Measurements from ENCODE around the gene TEKT4. TPM values are rescaled to one million over a fixed set of nuclear protein-coding genes. Genes with fewer than 3 reads are reported as not detected.
"Not testable (repeated sequence)": the region's sequence is repeated elsewhere in the genome, so short reads cannot be mapped to it uniquely, and the experiment has no call there.

The TEKT4 gene
- total RNA-seq, 1 donor from 2014 or later = not detected

GRCh38 chr2:94875064-94875819 lies 4.0 kb downstream of the TEKT4 start:
- H3K9me3 Mint-ChIP-seq (ENCODE audit: low read depth) = no peaks in the 10 kb centered on the region
- no peak for DNase-seq (ENCODE audit: low spot score)
- H3K27me3 Mint-ChIP-seq (ENCODE audit: low read depth) = no peaks in the 10 kb centered on the region
- no peak for TF ChIP-seq CTCF (IDR thresholded peaks at IDR 0.05)
- H3K27ac Mint-ChIP-seq (ENCODE audit: unreplicated experiment) = no peak overlapping the region
- H3K4me1 Mint-ChIP-seq (ENCODE audit: low read depth) = no peaks in the 10 kb centered on the region
- H3K4me3 Mint-ChIP-seq (ENCODE audit: unreplicated experiment) = no peak overlapping the region
- no peaks in the 10 kb centered on the region for H3K36me3 Mint-ChIP-seq (ENCODE audit: low read depth)

- H3K36me3 Mint-ChIP-seq (ENCODE audit: low read depth) = no peaks in the 10 kb centered on the region
- DNase-seq (ENCODE audit: low spot score) = no peak
- no peak for TF ChIP-seq CTCF (IDR thresholded peaks at IDR 0.05)
Measured at GRCh38 chr2:94875820-94876522, 4.7 kb downstream of the TEKT4 start.

GRCh38 chr2:94876523-94876863 lies 5.3 kb downstream of the TEKT4 start:
- TF ChIP-seq CTCF (IDR thresholded peaks at IDR 0.05) = no peak
- no peaks in the 10 kb centered on the region for H3K9me3 Mint-ChIP-seq (ENCODE audit: low read depth)
- no peaks in the 10 kb centered on the region for H3K36me3 Mint-ChIP-seq (ENCODE audit: low read depth)
- H3K27me3 Mint-ChIP-seq (ENCODE audit: low read depth) = no peaks in the 10 kb centered on the region
- DNase-seq (ENCODE audit: low spot score) = no peak
- no peaks in the 10 kb centered on the region for H3K4me1 Mint-ChIP-seq (ENCODE audit: low read depth)
- no peak overlapping the region for H3K4me3 Mint-ChIP-seq (ENCODE audit: unreplicated experiment)
- H3K27ac Mint-ChIP-seq (ENCODE audit: unreplicated experiment) = no peak overlapping the region

More at GRCh38 chr2:94875820-94876522, 4.7 kb downstream of the TEKT4 start:
- H3K4me1 Mint-ChIP-seq (ENCODE audit: low read depth) = no peaks in the 10 kb centered on the region
- no peak overlapping the region for H3K27ac Mint-ChIP-seq (ENCODE audit: unreplicated experiment)
- H3K4me3 Mint-ChIP-seq (ENCODE audit: unreplicated experiment) = no peak overlapping the region
- H3K9me3 Mint-ChIP-seq (ENCODE audit: low read depth) = no peaks in the 10 kb centered on the region
- H3K27me3 Mint-ChIP-seq (ENCODE audit: low read depth) = no peaks in the 10 kb centered on the region

- no peak for DNase-seq (ENCODE audit: low spot score)
- Mint-ChIP-seq H3K27me3 (ENCODE audit: low read depth) (peaks cover 2% of the 10 kb centered on the region), H3K4me3 (ENCODE audit: unreplicated experiment) (no peak overlapping the region), H3K4me1 (ENCODE audit: low read depth) (no peaks in the 10 kb centered on the region), H3K9me3 (ENCODE audit: low read depth) (no peaks in the 10 kb centered on the region), H3K36me3 (ENCODE audit: low read depth) (no peaks in the 10 kb centered on the region), H3K27ac (ENCODE audit: unreplicated experiment) (no peak overlapping the region)
- no peak for TF ChIP-seq CTCF (IDR thresholded peaks at IDR 0.05)
Measured at GRCh38 chr2:94877129-94877528, 5.9 kb downstream of the TEKT4 start.

GRCh38 chr2:94878575-94878974 lies 7.3 kb downstream of the TEKT4 start:
- H3K27ac Mint-ChIP-seq (ENCODE audit: unreplicated experiment); H3K4me1 Mint-ChIP-seq (ENCODE audit: low read depth); H3K9me3 Mint-ChIP-seq (ENCODE audit: low read depth); H3K4me3 Mint-ChIP-seq (ENCODE audit: unreplicated experiment); H3K36me3 Mint-ChIP-seq (ENCODE audit: low read depth); DNase-seq (ENCODE audit: low spot score); H3K27me3 Mint-ChIP-seq (ENCODE audit: low read depth): not testable (repeated sequence)

Measured in chondrocyte (in vitro differentiated cells).